BE2C (cell line): Measurements from ENCODE around the gene MARCHF2.

Source experiments
- DNase-seq: peaks from one replicate; pipeline ENCODE4 v3.0.0-alpha.2; 2020
- H3K27me3 ChIP-seq: fragments of 250-450 bp; sonication (Bioruptor Pico); 2 replicates; pipeline ENCODE4 v1.5.1; 2020; ENCODE audit warnings: mild to moderate bottlenecking
- H3K36me3 ChIP-seq: fragments of 250-450 bp; sonication (Bioruptor Pico); 2 replicates; pipeline ENCODE4 v1.5.1; 2020; ENCODE audit warnings: mild to moderate bottlenecking
- H3K4me1 ChIP-seq: fragments of 250-450 bp; sonication (Bioruptor Pico); 2 replicates; pipeline ENCODE4 v1.5.1; 2020
- H3K4me3 ChIP-seq: 2 replicates; pipeline ENCODE4 v1.5.1; 2011; ENCODE audit warnings: low read depth, low read length
- H3K9me3 ChIP-seq: fragments of 250-450 bp; sonication (Bioruptor Pico); 2 replicates; pipeline ENCODE4 v1.5.1; 2020
- TF ChIP-seq, protein P1 (sequence below): IDR thresholded peaks from 2 replicates; pipeline ENCODE4 v1.5.1; 2012; ENCODE audit warnings: mild to moderate bottlenecking, low read depth, low read length

The MARCHF2 gene

GRCh38 chr19:8458380-8458779 lies 45.3 kb downstream of the MARCHF2 start:
- H3K9me3 ChIP-seq: no peaks in the 10 kb centered on the region
- DNase-seq: no peak
- H3K36me3 ChIP-seq: peaks cover 47% of the 10 kb centered on the region
- no peaks in the 10 kb centered on the region for H3K27me3 ChIP-seq
- peaks cover 13% of the 10 kb centered on the region for H3K4me1 ChIP-seq
- TF ChIP-seq, protein P1, sequence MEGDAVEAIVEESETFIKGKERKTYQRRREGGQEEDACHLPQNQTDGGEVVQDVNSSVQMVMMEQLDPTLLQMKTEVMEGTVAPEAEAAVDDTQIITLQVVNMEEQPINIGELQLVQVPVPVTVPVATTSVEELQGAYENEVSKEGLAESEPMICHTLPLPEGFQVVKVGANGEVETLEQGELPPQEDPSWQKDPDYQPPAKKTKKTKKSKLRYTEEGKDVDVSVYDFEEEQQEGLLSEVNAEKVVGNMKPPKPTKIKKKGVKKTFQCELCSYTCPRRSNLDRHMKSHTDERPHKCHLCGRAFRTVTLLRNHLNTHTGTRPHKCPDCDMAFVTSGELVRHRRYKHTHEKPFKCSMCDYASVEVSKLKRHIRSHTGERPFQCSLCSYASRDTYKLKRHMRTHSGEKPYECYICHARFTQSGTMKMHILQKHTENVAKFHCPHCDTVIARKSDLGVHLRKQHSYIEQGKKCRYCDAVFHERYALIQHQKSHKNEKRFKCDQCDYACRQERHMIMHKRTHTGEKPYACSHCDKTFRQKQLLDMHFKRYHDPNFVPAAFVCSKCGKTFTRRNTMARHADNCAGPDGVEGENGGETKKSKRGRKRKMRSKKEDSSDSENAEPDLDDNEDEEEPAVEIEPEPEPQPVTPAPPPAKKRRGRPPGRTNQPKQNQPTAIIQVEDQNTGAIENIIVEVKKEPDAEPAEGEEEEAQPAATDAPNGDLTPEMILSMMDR: no peak
- H3K4me3 ChIP-seq: no peak overlapping the region

DNA sequence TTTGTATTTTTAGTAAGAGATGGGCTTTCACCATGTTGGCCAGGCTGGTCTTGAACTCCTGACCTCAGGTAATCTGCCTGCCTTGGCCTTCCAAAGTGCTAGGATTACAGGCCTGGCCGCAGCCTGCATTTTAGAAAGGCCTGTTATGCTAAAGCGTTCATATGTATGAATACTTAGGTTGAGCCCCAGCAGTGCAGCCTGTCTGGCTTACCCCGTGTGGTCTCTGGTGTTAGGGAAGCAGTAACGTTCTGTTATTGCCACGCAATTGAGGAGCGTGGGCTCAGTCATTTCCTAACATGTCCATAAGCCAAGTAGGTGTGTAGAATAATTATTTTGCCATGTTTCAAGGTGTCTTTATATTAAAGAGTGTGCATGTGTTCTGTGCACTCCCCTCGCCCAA lies 46.0 kb downstream of the MARCHF2 start:
- Histone ChIP-seq H3K4me3 (no peak overlapping the region), H3K36me3 (peaks cover 54% of the 10 kb centered on the region), H3K9me3 (no peaks in the 10 kb centered on the region), H3K4me1 (peaks cover 13% of the 10 kb centered on the region), H3K27me3 (no peaks in the 10 kb centered on the region)
- no peak for DNase-seq
- TF ChIP-seq, protein P1: no peak

DNA sequence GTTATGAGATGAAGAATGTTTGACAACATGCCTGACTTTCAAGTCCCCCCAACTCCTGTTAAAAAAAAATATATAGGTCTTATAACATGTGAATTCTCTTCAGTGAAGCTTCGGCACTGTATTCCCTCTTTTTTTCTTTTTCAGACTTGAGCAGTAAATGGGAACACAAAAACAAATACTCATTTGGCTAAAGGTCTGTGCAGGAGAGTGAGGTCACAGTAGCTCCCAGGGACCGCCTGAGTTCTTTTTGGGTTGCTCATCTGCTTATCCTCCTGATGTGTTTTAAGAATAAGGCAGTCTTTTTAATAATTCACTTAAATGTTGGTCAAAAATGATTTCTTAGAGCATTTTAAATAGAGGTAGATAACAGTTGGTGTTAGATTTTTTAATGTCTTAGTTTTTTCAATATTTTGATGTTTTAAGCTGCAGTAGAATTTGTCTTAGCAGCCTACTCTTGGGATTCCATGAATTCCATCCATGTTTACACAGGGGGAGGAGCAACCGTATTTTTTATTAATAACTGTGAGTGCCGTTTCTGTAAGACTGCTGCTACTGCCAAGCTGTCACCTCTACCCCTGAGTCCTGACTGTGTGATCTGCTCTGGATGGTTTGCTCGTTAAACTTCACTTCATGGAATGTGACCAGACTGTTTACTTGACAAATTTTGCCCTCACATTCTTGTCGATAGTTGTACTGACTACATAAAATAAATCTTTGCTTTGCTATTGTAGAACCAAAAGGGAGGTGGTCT lies 46.6 kb downstream of the MARCHF2 start:
- H3K9me3 ChIP-seq: no peaks in the 10 kb centered on the region
- DNase-seq: no peak
- peaks cover 59% of the 10 kb centered on the region for H3K36me3 ChIP-seq
- H3K4me3 ChIP-seq: no peak overlapping the region
- H3K4me1 ChIP-seq: peaks cover 13% of the 10 kb centered on the region
- H3K27me3 ChIP-seq: no peaks in the 10 kb centered on the region
- TF ChIP-seq, protein P1: no peak

DNA sequence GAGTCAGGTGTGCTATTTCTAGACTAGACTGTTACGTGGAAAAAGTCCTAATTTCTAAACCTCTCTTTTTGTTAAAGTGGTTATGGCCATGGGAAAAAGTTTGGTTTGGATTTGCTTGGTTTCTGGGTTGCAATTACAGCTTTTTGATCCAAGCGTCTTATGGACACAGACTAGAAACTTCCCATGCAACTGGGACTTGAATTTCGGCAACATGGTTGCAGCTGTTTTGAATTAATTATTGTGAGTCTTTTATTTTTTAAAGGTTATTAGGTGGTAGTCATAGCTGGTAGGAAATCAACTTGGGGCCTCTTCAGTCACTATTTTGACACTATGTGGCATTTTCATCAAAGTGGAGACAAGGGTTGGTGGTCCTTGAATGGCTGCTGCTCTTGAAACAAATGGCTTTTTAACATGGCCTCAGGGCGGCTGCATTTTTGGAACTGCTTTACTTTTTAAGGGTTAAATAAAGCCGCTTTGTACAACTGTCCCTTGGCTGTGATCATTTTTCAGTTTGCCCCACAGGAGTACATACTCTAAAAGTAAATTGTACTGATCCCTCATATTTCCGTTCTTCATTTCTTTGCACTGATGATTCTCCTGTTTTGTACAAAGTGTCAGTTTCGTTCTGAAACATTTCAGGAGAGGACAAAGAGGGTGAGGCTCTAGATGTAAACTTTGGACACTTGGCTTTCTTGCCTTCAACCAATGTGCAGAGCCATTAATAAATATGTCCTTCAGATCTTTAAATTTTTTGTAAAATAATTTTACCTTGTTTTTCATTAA lies 47.6 kb downstream of the MARCHF2 start:
- TF ChIP-seq, protein P1: no peak
- peaks cover 13% of the 10 kb centered on the region for H3K4me1 ChIP-seq
- H3K27me3 ChIP-seq: no peaks in the 10 kb centered on the region
- DNase-seq: no peak
- H3K4me3 ChIP-seq: no peak overlapping the region
- no peaks in the 10 kb centered on the region for H3K9me3 ChIP-seq
- peaks cover 61% of the 10 kb centered on the region for H3K36me3 ChIP-seq

DNA sequence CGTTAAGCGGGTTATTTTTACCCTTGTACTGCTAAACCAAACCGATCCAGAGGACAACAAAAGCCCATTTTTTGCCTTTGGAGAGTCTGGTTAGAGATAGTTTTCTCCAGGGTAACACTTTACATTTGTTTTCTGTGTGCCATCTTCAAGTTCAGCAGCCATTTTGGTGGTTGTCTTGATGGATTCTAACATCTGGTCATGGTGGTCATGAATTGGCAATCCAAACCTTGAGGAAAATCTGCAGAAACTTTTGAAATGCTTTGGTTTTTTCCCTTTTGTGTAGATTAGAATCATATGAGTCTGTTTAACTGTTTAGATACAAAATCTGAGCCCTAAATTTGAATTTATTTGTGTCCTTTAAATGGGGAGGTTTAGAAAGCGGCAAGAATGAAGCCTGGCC lies 48.3 kb downstream of the MARCHF2 start:
- Histone ChIP-seq H3K27me3 (no peaks in the 10 kb centered on the region), H3K9me3 (no peaks in the 10 kb centered on the region), H3K4me1 (peaks cover 10% of the 10 kb centered on the region), H3K36me3 (peaks cover 63% of the 10 kb centered on the region), H3K4me3 (no peak overlapping the region)
- TF ChIP-seq, protein P1: no peak
- no peak for DNase-seq

- H3K36me3 ChIP-seq: peaks cover 62% of the 10 kb centered on the region
- no peak for DNase-seq
- H3K4me1 ChIP-seq: peaks cover 5% of the 10 kb centered on the region
- H3K4me3 ChIP-seq: no peak overlapping the region
- TF ChIP-seq, protein P1: no peak
- H3K27me3 ChIP-seq: no peaks in the 10 kb centered on the region
- H3K9me3 ChIP-seq: no peaks in the 10 kb centered on the region
These were observed 48.8 kb downstream of the MARCHF2 start for GRCh38 chr19:8461891-8462290.
